WTC11 (cell line): ENCODE data around the gene NSDHL.

Experiments
- FOXP1 ChIP-seq: sonication (generic); formaldehyde crosslinking; IDR thresholded peaks from 2 replicates; pipeline ENCODE4 v1.8.0; 2022; ENCODE audit warnings: missing genetic modification reagents, mild to moderate bottlenecking, moderate library complexity, borderline replicate concordance
- JUN ChIP-seq: sonication (generic); formaldehyde crosslinking; IDR thresholded peaks from 2 replicates; pipeline ENCODE4 v1.8.0; 2023; ENCODE audit warnings: mild to moderate bottlenecking, missing genetic modification reagents
- NFYB ChIP-seq: sonication (generic); formaldehyde crosslinking; conservative IDR thresholded peaks from 2 replicates; pipeline ENCODE4 v1.8.0; 2022; ENCODE audit warnings: low read depth, missing genetic modification reagents
- SP1 ChIP-seq: sonication (generic); formaldehyde crosslinking; conservative IDR thresholded peaks from 2 replicates; pipeline ENCODE4 v1.8.1; 2022; ENCODE audit warnings: missing genetic modification reagents
- TF ChIP-seq, protein P1 (sequence below): fragments of 200-600 bp; IDR thresholded peaks from 2 replicates; pipeline ENCODE4 v1.8.0; 2022; ENCODE audit warnings: antibody characterized with exemption

DNA sequence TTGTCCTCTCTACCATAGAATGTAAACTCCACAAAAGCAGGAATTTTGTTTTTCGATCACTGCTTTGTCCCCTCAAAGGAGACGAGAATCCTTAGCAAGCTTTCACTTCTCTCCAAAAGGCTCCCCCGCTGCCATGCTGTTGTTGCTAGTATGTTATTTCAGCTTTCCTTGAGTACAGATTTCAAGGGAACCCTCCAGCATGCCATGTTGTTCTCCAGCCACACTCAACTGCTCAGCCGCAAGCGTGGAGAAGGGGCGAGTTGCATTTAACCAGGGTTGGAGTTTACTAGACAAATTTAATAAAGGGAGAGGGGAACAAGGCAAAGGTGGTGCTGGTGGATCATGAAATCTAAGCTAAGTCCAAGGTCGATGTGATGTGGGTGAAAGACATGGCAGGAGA, 23.1 kb downstream of the NSDHL start:
- TF ChIP-seq FOXP1 (CRISPR knock-in tag) (no peak), SP1 (no peak), JUN (CRISPR knock-in tag) (no peak), NFYB (no peak)
- TF ChIP-seq, protein P1, sequence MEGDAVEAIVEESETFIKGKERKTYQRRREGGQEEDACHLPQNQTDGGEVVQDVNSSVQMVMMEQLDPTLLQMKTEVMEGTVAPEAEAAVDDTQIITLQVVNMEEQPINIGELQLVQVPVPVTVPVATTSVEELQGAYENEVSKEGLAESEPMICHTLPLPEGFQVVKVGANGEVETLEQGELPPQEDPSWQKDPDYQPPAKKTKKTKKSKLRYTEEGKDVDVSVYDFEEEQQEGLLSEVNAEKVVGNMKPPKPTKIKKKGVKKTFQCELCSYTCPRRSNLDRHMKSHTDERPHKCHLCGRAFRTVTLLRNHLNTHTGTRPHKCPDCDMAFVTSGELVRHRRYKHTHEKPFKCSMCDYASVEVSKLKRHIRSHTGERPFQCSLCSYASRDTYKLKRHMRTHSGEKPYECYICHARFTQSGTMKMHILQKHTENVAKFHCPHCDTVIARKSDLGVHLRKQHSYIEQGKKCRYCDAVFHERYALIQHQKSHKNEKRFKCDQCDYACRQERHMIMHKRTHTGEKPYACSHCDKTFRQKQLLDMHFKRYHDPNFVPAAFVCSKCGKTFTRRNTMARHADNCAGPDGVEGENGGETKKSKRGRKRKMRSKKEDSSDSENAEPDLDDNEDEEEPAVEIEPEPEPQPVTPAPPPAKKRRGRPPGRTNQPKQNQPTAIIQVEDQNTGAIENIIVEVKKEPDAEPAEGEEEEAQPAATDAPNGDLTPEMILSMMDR: no peak
